Measurements from ENCODE around the gene CEP295NL. TPM values are rescaled to one million over a fixed set of nuclear protein-coding genes. Genes with fewer than 3 reads are reported as not detected.

CEP295NL gene
- total RNA-seq, 1 experiment from 2014 or later = 2.0 TPM

DNA sequence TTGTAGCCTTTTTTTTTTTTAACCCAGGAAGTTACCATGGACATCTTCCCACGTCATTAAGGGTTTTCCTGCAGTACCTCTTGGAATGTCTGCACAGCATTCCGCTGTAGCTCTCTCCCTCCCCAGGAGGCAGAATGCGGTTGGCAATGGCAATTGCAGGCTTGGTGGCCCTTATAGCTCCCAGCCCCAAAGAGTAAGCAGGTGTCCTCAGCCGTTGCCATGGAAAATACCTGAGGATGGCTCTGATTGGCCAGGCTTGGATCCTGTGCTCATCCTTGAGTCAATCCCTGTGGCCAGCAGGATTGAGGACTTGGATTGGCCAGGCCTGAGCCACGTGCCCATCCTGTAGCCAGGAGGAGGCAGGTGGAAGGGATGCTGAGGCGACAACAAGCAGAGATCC, 37.7 kb upstream of the CEP295NL start:
- Histone ChIP-seq H3K9me3 (no peaks in the 10 kb centered on the region), H3K36me3 (ENCODE audit: control insufficient read depth, insufficient read depth, low read length) (no peaks in the 10 kb centered on the region), H3K4me1 (no peaks in the 10 kb centered on the region), H3K27me3 (replicated peaks; ENCODE audit: control insufficient read depth, insufficient read depth, low read length) (no peaks in the 10 kb centered on the region), H3K4me3 (ENCODE audit: low read depth, low read length) (no peak overlapping the region)
- TF ChIP-seq, protein P1, sequence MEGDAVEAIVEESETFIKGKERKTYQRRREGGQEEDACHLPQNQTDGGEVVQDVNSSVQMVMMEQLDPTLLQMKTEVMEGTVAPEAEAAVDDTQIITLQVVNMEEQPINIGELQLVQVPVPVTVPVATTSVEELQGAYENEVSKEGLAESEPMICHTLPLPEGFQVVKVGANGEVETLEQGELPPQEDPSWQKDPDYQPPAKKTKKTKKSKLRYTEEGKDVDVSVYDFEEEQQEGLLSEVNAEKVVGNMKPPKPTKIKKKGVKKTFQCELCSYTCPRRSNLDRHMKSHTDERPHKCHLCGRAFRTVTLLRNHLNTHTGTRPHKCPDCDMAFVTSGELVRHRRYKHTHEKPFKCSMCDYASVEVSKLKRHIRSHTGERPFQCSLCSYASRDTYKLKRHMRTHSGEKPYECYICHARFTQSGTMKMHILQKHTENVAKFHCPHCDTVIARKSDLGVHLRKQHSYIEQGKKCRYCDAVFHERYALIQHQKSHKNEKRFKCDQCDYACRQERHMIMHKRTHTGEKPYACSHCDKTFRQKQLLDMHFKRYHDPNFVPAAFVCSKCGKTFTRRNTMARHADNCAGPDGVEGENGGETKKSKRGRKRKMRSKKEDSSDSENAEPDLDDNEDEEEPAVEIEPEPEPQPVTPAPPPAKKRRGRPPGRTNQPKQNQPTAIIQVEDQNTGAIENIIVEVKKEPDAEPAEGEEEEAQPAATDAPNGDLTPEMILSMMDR (IDR thresholded peaks at IDR 0.05; ENCODE audit: insufficient read depth in 1 of 2, low read depth in 1 of 2, low read length in 1 of 2, severe bottlenecking in 1 of 2, unreplicated experiment in 1 of 2) = no peak
- Mint-ChIP-seq H3K27ac (ENCODE audit: unreplicated experiment) (no peak overlapping the region), H3K4me3 (ENCODE audit: unreplicated experiment) (no peak overlapping the region), H3K4me1 (ENCODE audit: low read depth, unreplicated experiment) (no peaks in the 10 kb centered on the region), H3K27me3 (ENCODE audit: insufficient read depth, unreplicated experiment) (no peaks in the 10 kb centered on the region), H3K9me3 (ENCODE audit: unreplicated experiment) (no peaks in the 10 kb centered on the region), H3K36me3 (ENCODE audit: insufficient read depth, unreplicated experiment) (no peaks in the 10 kb centered on the region)
- DNase-seq = peak; percentile 33 to 74
- ChIA-PET CTCF (interaction anchor here (0.6 to 0.7 kb wide), 4 partner anchors 20 to 134 kb away, joined by 3 to 9 read pairs (median 3); partner anchors contain the start of gene ENGASE), POLR2A (interaction anchor here (0.7 kb wide), 1 partner anchor 613 kb away, joined by 3 read pairs; no protein-coding TSS in a partner anchor)
- no TSS peak for BruUV-seq (replicated peaks)
- intact Hi-C loops (cut with micrococcal nuclease; ENCODE audit: unreplicated experiment) = no loop called here

DNA sequence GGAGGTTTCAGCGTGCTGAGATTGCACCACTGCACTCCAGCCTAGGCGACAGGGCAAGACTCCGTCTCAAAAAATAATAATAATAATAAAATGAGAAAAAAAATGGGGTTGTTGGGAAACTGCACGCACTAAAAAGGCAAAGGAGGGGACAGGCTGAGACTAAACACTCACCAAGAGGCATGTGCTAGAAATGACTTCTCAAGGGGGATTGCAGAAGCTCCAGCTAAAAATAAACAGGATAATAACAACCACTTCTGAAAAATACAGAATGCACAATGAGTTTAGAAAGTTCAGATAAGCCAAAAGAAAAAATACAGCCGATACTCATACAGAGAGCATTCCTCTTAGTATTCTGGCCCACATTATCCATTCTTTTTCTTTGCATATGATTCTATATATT, 37.3 kb upstream of the CEP295NL start:
- Mint-ChIP-seq H3K27me3 (ENCODE audit: insufficient read depth, unreplicated experiment) (no peaks in the 10 kb centered on the region), H3K4me3 (ENCODE audit: unreplicated experiment) (no peak overlapping the region), H3K9me3 (ENCODE audit: unreplicated experiment) (no peaks in the 10 kb centered on the region), H3K27ac (ENCODE audit: unreplicated experiment) (no peak overlapping the region), H3K4me1 (ENCODE audit: low read depth, unreplicated experiment) (no peaks in the 10 kb centered on the region), H3K36me3 (ENCODE audit: insufficient read depth, unreplicated experiment) (no peaks in the 10 kb centered on the region)
- POLR2A ChIA-PET = interaction anchor here (0.7 kb wide), 1 partner anchor 613 kb away, joined by 3 read pairs; no protein-coding TSS in a partner anchor
- Histone ChIP-seq H3K4me1 (no peaks in the 10 kb centered on the region), H3K27me3 (replicated peaks; ENCODE audit: control insufficient read depth, insufficient read depth, low read length) (no peaks in the 10 kb centered on the region), H3K4me3 (ENCODE audit: low read depth, low read length) (no peak overlapping the region), H3K36me3 (ENCODE audit: control insufficient read depth, insufficient read depth, low read length) (no peaks in the 10 kb centered on the region), H3K9me3 (no peaks in the 10 kb centered on the region)
- TF ChIP-seq, protein P1 (IDR thresholded peaks at IDR 0.05; ENCODE audit: insufficient read depth in 1 of 2, low read depth in 1 of 2, low read length in 1 of 2, severe bottlenecking in 1 of 2, unreplicated experiment in 1 of 2) = no peak
- no TSS peak for BruUV-seq (replicated peaks)
- no peak for DNase-seq
- intact Hi-C loops (cut with micrococcal nuclease; ENCODE audit: unreplicated experiment) = no loop called here
- CTCF ChIA-PET = interaction anchor here (0.6 to 0.7 kb wide), 3 partner anchors 20 to 32 kb away, joined by 3 read pairs; no protein-coding TSS in a partner anchor

DNA sequence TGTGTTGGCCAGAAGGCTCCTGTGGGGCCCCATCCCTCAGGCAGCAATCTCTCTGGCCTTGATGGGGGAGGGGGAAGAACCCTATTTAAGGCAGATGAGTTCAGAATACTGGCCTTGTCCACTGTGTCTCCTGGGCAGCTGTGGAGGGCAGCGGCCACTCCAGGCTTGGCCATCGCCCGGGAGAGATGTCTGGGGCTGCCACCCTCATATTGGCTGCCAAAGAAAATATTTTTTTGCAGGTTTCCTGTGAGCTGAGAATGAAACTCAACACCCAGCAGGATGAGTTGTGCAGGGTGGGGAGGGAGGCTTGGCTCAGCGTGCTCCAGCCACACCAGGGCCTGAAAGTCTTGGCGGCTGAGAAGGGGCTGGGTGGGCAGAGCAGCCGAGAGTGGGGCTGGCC, 36.6 kb upstream of the CEP295NL start:
- Histone ChIP-seq H3K27me3 (replicated peaks; ENCODE audit: control insufficient read depth, insufficient read depth, low read length) (no peaks in the 10 kb centered on the region), H3K4me3 (ENCODE audit: low read depth, low read length) (no peak overlapping the region), H3K4me1 (0 out of 2 replicates have a peak, but pooled peaks cover under 1% of the 10 kb centered on the region), H3K9me3 (no peaks in the 10 kb centered on the region), H3K36me3 (ENCODE audit: control insufficient read depth, insufficient read depth, low read length) (no peaks in the 10 kb centered on the region)
- no peaks in the 10 kb centered on the region for H3K36me3 Mint-ChIP-seq (ENCODE audit: insufficient read depth, unreplicated experiment)
- ChIA-PET POLR2A (no interaction called here), CTCF (interaction anchor here (0.6 kb wide), 1 partner anchor 33 kb away, joined by 3 read pairs; no protein-coding TSS in a partner anchor)
- H3K9me3 Mint-ChIP-seq (ENCODE audit: unreplicated experiment) = no peaks in the 10 kb centered on the region
- no peak overlapping the region for H3K27ac Mint-ChIP-seq (ENCODE audit: unreplicated experiment)
- TF ChIP-seq, protein P1 (IDR thresholded peaks at IDR 0.05; ENCODE audit: insufficient read depth in 1 of 2, low read depth in 1 of 2, low read length in 1 of 2, severe bottlenecking in 1 of 2, unreplicated experiment in 1 of 2) = no peak
- DNase-seq = no peak
- H3K4me1 Mint-ChIP-seq (ENCODE audit: low read depth, unreplicated experiment) = peaks cover 1% of the 10 kb centered on the region
- intact Hi-C loops (cut with micrococcal nuclease; ENCODE audit: unreplicated experiment) = no loop called here
- H3K4me3 Mint-ChIP-seq (ENCODE audit: unreplicated experiment) = no peak overlapping the region
- no TSS peak for BruUV-seq (replicated peaks)
- H3K27me3 Mint-ChIP-seq (ENCODE audit: insufficient read depth, unreplicated experiment) = no peaks in the 10 kb centered on the region
